HG03066 (cell line): ENCODE results near the gene RFWD3.

ENCODE experiments used
- ATAC-seq: cut with Tn5 transposase; IDR thresholded peaks from one replicate; pipeline ENCODE4 v1.9.1; 2021; ENCODE audit warnings: low read depth; ENCODE audit not compliant: unreplicated experiment

The RFWD3 gene

GRCh38 chr16:74583926-74584666 lies 82.6 kb downstream of the RFWD3 start:
- ATAC-seq, result no peak

GRCh38 chr16:74582970-74583369 lies 83.7 kb downstream of the RFWD3 start:
- no peak for ATAC-seq

- no peak for ATAC-seq
These were observed 85.8 kb downstream of the RFWD3 start for GRCh38 chr16:74580833-74581232.

- no peak for ATAC-seq
These were observed 87.8 kb downstream of the RFWD3 start for GRCh38 chr16:74578838-74579237.

- no peak for ATAC-seq
These were observed 88.2 kb downstream of the RFWD3 start for GRCh38 chr16:74578433-74578832.

GRCh38 chr16:74577882-74578366 lies 88.8 kb downstream of the RFWD3 start:
- no peak for ATAC-seq

GRCh38 chr16:74575807-74576643 lies 90.7 kb downstream of the RFWD3 start:
- no peak for ATAC-seq

- ATAC-seq, result no peak
These were observed 91.4 kb downstream of the RFWD3 start for GRCh38 chr16:74575175-74575806.

GRCh38 chr16:74574146-74574545 lies 92.5 kb downstream of the RFWD3 start:
- ATAC-seq, result no peak

- no peak for ATAC-seq
These were observed 93.1 kb downstream of the RFWD3 start for GRCh38 chr16:74573622-74574021.
